ENCODE results near the gene FAF1.
"Not testable (repeated sequence)": the region's sequence is repeated elsewhere in the genome, so short reads cannot be mapped to it uniquely, and the experiment has no call there.

The FAF1 gene

DNA sequence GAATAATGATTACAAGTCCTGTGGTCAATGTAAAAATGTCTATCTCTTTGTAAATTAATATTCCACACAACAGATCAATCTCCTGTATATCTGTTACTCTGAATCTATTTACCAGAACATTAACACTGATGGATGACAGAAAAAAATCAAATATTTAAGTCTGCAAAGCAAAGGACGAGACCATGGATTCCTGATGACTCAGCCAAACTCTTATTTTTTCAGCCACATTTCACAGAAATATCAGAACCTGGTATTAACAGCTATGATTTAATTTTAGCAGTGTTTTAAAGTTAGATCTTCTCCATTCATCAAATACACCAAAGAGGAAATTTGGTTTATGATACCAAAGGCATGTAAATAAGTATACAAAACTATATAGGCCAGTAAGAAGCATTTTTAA is 46.1 kb downstream of the FAF1 start:
- Histone ChIP-seq H3K4me1 (ENCODE audit: control insufficient read depth, insufficient read depth, low read length) (no peaks in the 10 kb centered on the region), H3K27me3 (ENCODE audit: control insufficient read depth, insufficient read depth, low read length) (no peaks in the 10 kb centered on the region), H3K9ac (ENCODE audit: low read length) (no peak overlapping the region), H3K27ac (ENCODE audit: low read depth, low read length) (no peak overlapping the region), H3K4me3 (ENCODE audit: low read length) (no peak overlapping the region), H3K36me3 (ENCODE audit: control insufficient read depth, insufficient read depth, low read length) (no peaks in the 10 kb centered on the region)

DNA sequence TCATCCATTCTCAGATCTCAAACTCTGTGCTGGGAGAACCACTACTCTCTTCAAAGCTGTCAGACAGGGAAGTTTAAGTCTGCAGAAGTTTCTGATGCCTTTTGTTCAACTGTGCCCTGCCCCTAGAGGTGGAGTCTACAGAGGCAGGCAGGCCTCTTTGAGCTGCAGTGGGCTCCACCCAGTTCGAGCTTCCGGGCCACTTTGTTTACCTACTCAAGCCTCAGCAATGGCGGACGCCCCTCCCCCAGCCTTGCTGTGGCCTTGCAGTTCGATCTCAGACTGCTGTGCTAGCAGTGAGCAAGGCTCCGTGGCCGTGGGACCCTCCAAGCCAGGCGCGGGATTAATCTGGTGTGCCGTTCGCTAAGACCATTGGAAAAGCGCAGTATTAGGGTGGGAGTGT is 49.7 kb downstream of the FAF1 start:
- H3K27ac ChIP-seq (ENCODE audit: low read depth, low read length); H3K9ac ChIP-seq (ENCODE audit: low read length): not testable (repeated sequence)

DNA sequence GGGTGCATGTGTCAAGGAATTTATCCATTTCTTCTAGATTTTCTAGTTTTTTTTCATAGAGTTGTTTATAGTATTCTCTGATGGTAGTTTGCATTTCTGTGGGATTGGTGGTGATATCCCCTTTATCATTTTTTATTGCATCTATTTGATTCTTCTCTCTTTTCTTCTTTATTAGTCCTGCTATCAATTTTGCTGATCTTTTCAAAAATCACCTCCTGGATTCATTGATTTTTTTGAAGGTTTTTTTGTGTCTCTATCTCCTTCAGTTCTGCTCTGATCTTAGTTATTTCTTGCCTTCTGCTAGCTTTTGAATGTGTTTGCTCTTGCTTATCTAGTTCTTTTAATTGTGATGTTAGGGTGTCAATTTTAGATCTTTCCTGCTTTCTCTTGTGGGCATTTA is 52.5 kb downstream of the FAF1 start:
- not testable (repeated sequence) for H3K4me3 ChIP-seq (ENCODE audit: low read length); H3K4me1 ChIP-seq (ENCODE audit: control insufficient read depth, insufficient read depth, low read length); H3K9ac ChIP-seq (ENCODE audit: low read length); H3K27me3 ChIP-seq (ENCODE audit: control insufficient read depth, insufficient read depth, low read length); H3K36me3 ChIP-seq (ENCODE audit: control insufficient read depth, insufficient read depth, low read length); H3K27ac ChIP-seq (ENCODE audit: low read depth, low read length)

More for the DNA sequence above, 49.7 kb downstream of the FAF1 start:
- H3K4me1 ChIP-seq (ENCODE audit: control insufficient read depth, insufficient read depth, low read length); H3K36me3 ChIP-seq (ENCODE audit: control insufficient read depth, insufficient read depth, low read length); H3K4me3 ChIP-seq (ENCODE audit: low read length); H3K27me3 ChIP-seq (ENCODE audit: control insufficient read depth, insufficient read depth, low read length): not testable (repeated sequence)

DNA sequence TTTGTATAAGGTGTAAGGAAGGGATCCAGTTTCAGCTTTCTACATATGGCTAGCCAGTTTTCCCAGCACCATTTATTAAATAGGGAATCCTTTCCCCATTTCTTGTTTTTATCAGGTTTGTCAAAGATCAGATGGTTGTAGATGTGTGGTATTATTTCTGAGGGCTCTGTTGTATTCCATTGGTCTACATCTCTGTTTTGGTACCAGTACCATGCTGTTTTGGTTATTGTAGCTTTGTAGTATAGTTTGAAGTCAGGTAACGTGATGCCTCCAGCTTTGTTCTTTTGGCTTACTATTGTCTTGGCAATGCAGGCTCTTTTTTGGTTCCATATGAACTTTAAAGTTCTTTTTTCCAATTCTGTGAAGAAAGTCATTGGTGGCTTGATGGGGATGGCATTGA is 54.0 kb downstream of the FAF1 start:
- not testable (repeated sequence) for H3K27ac ChIP-seq (ENCODE audit: low read depth, low read length); H3K36me3 ChIP-seq (ENCODE audit: control insufficient read depth, insufficient read depth, low read length); H3K27me3 ChIP-seq (ENCODE audit: control insufficient read depth, insufficient read depth, low read length); H3K4me3 ChIP-seq (ENCODE audit: low read length); H3K9ac ChIP-seq (ENCODE audit: low read length); H3K4me1 ChIP-seq (ENCODE audit: control insufficient read depth, insufficient read depth, low read length)

DNA sequence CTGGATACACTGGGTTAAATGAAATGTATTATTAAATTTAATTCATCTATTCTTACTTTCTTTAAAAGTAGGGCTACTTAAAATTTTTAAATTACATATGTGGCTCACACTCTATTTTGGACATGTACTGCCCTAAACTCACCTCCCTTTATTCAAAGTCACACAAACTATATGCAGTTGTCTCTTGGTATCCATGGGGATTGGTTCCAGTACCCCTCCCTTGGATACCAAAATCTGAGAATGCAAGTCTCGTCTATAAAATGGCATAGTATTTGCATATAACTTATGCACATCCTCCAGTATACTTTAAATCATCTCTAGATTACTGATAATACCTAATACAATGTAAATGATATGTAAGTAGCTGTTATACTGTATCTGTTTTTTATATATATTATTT is 57.6 kb downstream of the FAF1 start:
- Histone ChIP-seq H3K27me3 (ENCODE audit: control insufficient read depth, insufficient read depth, low read length) (no peaks in the 10 kb centered on the region), H3K9ac (ENCODE audit: low read length) (no peak overlapping the region)

GRCh38 chr1:50901872-50902271 is 58.2 kb downstream of the FAF1 start:
- H3K4me1 ChIP-seq (ENCODE audit: control insufficient read depth, insufficient read depth, low read length) = no peaks in the 10 kb centered on the region
- no peak overlapping the region for H3K9ac ChIP-seq (ENCODE audit: low read length)
- no peak overlapping the region for H3K4me3 ChIP-seq (ENCODE audit: low read length)
- H3K27me3 ChIP-seq (ENCODE audit: control insufficient read depth, insufficient read depth, low read length) = no peaks in the 10 kb centered on the region
- no peaks in the 10 kb centered on the region for H3K36me3 ChIP-seq (ENCODE audit: control insufficient read depth, insufficient read depth, low read length)
- no peak overlapping the region for H3K27ac ChIP-seq (ENCODE audit: low read depth, low read length)

More for the DNA sequence above, 57.6 kb downstream of the FAF1 start:
- H3K4me1 ChIP-seq (ENCODE audit: control insufficient read depth, insufficient read depth, low read length) = no peaks in the 10 kb centered on the region
- no peak overlapping the region for H3K4me3 ChIP-seq (ENCODE audit: low read length)
- no peak overlapping the region for H3K27ac ChIP-seq (ENCODE audit: low read depth, low read length)
- H3K36me3 ChIP-seq (ENCODE audit: control insufficient read depth, insufficient read depth, low read length) = no peaks in the 10 kb centered on the region

DNA sequence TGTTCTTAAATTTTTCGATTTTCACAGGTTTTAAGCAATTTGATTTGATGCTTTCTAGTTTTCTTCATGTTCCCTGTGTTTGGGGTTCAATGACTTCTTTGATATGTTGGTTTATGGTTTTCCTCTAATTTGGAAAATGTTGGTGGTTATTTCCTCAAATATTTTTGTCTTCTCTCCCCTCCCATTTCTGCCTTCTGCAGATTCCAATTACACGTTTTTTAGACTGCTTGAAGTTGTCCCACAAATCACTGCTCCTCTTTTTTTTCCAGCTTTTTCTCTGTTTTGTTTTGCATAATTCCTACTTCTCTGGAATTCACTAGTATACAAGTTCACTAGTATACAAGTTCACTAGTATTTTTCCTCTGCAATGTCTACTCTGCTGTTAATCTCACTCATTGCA is 61.3 kb downstream of the FAF1 start:
- H3K27me3 ChIP-seq (ENCODE audit: control insufficient read depth, insufficient read depth, low read length) = no peaks in the 10 kb centered on the region
- no peak overlapping the region for H3K27ac ChIP-seq (ENCODE audit: low read depth, low read length)
- H3K36me3 ChIP-seq (ENCODE audit: control insufficient read depth, insufficient read depth, low read length) = no peaks in the 10 kb centered on the region
- H3K9ac ChIP-seq (ENCODE audit: low read length) = no peak overlapping the region
- no peak overlapping the region for H3K4me3 ChIP-seq (ENCODE audit: low read length)
- H3K4me1 ChIP-seq (ENCODE audit: control insufficient read depth, insufficient read depth, low read length) = no peaks in the 10 kb centered on the region

- no peaks in the 10 kb centered on the region for H3K4me1 ChIP-seq (ENCODE audit: control insufficient read depth, insufficient read depth, low read length)
- H3K36me3 ChIP-seq (ENCODE audit: control insufficient read depth, insufficient read depth, low read length) = no peaks in the 10 kb centered on the region
- no peak overlapping the region for H3K27ac ChIP-seq (ENCODE audit: low read depth, low read length)
- no peak overlapping the region for H3K4me3 ChIP-seq (ENCODE audit: low read length)
- no peak overlapping the region for H3K9ac ChIP-seq (ENCODE audit: low read length)
- no peaks in the 10 kb centered on the region for H3K27me3 ChIP-seq (ENCODE audit: control insufficient read depth, insufficient read depth, low read length)
These were observed 65.7 kb downstream of the FAF1 start for GRCh38 chr1:50894340-50894739.

GRCh38 chr1:50893466-50893865 is 66.6 kb downstream of the FAF1 start:
- no peaks in the 10 kb centered on the region for H3K36me3 ChIP-seq (ENCODE audit: control insufficient read depth, insufficient read depth, low read length)
- no peak overlapping the region for H3K27ac ChIP-seq (ENCODE audit: low read depth, low read length)
- no peaks in the 10 kb centered on the region for H3K4me1 ChIP-seq (ENCODE audit: control insufficient read depth, insufficient read depth, low read length)
- H3K4me3 ChIP-seq (ENCODE audit: low read length) = no peak overlapping the region
- H3K27me3 ChIP-seq (ENCODE audit: control insufficient read depth, insufficient read depth, low read length) = no peaks in the 10 kb centered on the region
- no peak overlapping the region for H3K9ac ChIP-seq (ENCODE audit: low read length)

DNA sequence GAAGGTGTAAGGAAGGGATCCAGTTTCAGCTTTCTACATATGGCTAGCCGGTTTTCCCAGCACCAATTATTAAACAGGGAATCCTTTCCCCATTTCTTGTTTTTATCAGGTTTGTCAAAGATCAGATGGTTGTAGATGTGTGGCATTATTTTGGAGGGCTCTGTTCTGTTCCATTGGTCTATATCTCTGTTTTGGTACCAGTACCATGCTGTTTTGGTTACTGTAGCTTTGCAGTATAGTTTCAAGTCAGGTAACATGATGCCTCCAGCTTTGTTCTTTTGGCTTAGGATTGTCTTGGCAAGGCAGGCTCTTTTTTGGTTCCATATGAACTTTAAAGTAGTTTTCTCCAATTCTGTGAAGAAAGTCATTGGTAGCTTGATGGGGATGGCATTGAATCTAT is 72.5 kb downstream of the FAF1 start:
- H3K36me3 ChIP-seq (ENCODE audit: control insufficient read depth, insufficient read depth, low read length); H3K27ac ChIP-seq (ENCODE audit: low read depth, low read length); H3K4me3 ChIP-seq (ENCODE audit: low read length); H3K27me3 ChIP-seq (ENCODE audit: control insufficient read depth, insufficient read depth, low read length); H3K9ac ChIP-seq (ENCODE audit: low read length); H3K4me1 ChIP-seq (ENCODE audit: control insufficient read depth, insufficient read depth, low read length): not testable (repeated sequence)

GRCh38 chr1:50880373-50880772 is 79.7 kb downstream of the FAF1 start:
- Histone ChIP-seq H3K36me3 (ENCODE audit: control insufficient read depth, insufficient read depth, low read length) (no peaks in the 10 kb centered on the region), H3K27ac (ENCODE audit: low read depth, low read length) (no peak overlapping the region), H3K27me3 (ENCODE audit: control insufficient read depth, insufficient read depth, low read length) (no peaks in the 10 kb centered on the region), H3K9ac (ENCODE audit: low read length) (no peak overlapping the region), H3K4me1 (ENCODE audit: control insufficient read depth, insufficient read depth, low read length) (no peaks in the 10 kb centered on the region), H3K4me3 (ENCODE audit: low read length) (no peak overlapping the region)

- Histone ChIP-seq H3K4me1 (ENCODE audit: control insufficient read depth, insufficient read depth, low read length) (no peaks in the 10 kb centered on the region), H3K27me3 (ENCODE audit: control insufficient read depth, insufficient read depth, low read length) (no peaks in the 10 kb centered on the region), H3K4me3 (ENCODE audit: low read length) (no peak overlapping the region), H3K9ac (ENCODE audit: low read length) (no peak overlapping the region), H3K36me3 (ENCODE audit: control insufficient read depth, insufficient read depth, low read length) (no peaks in the 10 kb centered on the region), H3K27ac (ENCODE audit: low read depth, low read length) (no peak overlapping the region)
These were observed 80.9 kb downstream of the FAF1 start for GRCh38 chr1:50879137-50879536.

DNA sequence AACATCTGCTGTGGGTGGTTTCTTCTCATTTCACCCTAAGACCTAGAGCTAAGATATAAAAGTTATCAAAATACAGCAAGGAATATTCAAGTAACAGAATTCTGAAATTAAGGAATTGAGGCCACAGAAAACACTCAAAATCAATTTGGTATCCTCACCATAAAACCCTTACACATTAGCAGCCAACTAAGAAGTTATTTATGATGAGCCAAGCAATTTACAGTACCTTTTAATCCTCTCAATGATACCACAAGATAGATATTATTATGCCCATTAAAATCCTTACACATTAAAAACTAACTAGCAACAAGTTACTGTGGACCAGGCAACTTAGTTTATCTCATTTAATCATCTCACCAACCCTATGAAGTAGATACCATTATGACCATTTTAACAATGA is 81.6 kb downstream of the FAF1 start:
- H3K36me3 ChIP-seq (ENCODE audit: control insufficient read depth, insufficient read depth, low read length) = no peaks in the 10 kb centered on the region
- no peak overlapping the region for H3K9ac ChIP-seq (ENCODE audit: low read length)
- no peaks in the 10 kb centered on the region for H3K4me1 ChIP-seq (ENCODE audit: control insufficient read depth, insufficient read depth, low read length)
- H3K4me3 ChIP-seq (ENCODE audit: low read length) = no peak overlapping the region
- no peaks in the 10 kb centered on the region for H3K27me3 ChIP-seq (ENCODE audit: control insufficient read depth, insufficient read depth, low read length)
- H3K27ac ChIP-seq (ENCODE audit: low read depth, low read length) = no peak overlapping the region

- Histone ChIP-seq H3K9ac (ENCODE audit: low read length) (no peak overlapping the region), H3K36me3 (ENCODE audit: control insufficient read depth, insufficient read depth, low read length) (no peaks in the 10 kb centered on the region), H3K27ac (ENCODE audit: low read depth, low read length) (no peak overlapping the region)
These were observed 82.4 kb downstream of the FAF1 start for GRCh38 chr1:50877641-50878040.

More at GRCh38 chr1:50877641-50878040, 82.4 kb downstream of the FAF1 start:
- Histone ChIP-seq H3K27me3 (ENCODE audit: control insufficient read depth, insufficient read depth, low read length) (no peaks in the 10 kb centered on the region), H3K4me1 (ENCODE audit: control insufficient read depth, insufficient read depth, low read length) (no peaks in the 10 kb centered on the region), H3K4me3 (ENCODE audit: low read length) (no peak overlapping the region)
